NCI-H226 (cell line): ENCODE data around the gene PPFIBP2.
A peak's percentile ranks its signal among the peaks of the same experiment; 100 is the strongest.

Experiments used
- DNase-seq: peaks from one replicate; pipeline ENCODE4 v3.0.0-alpha.2; 2015

PPFIBP2 gene

GRCh38 chr11:7670641-7671040 lies 156.8 kb downstream of the PPFIBP2 start:
- DNase-seq, result no peak

- no peak for DNase-seq
These were observed 157.8 kb downstream of the PPFIBP2 start for GRCh38 chr11:7671347-7672215.

- DNase-seq, result no peak
These were observed 158.6 kb downstream of the PPFIBP2 start for GRCh38 chr11:7672276-7672959.

- no peak for DNase-seq
These were observed 159.3 kb downstream of the PPFIBP2 start, which contains the start of gene CYB5R2 for GRCh38 chr11:7672960-7673723. Gene CYB5R2, minus strand, starts transcription at chr11:7673500. Its CDS starts 675 bp downstream, at chr11:7672825.

- DNase-seq, result no peak
These were observed 160.1 kb downstream of the PPFIBP2 start for GRCh38 chr11:7673724-7674434.

- DNase-seq, result no peak
These were observed 161.8 kb downstream of the PPFIBP2 start for GRCh38 chr11:7675631-7676030.

- peak; percentile 61 for DNase-seq
These were observed 163.3 kb downstream of the PPFIBP2 start for GRCh38 chr11:7677071-7677470.

GRCh38 chr11:7677796-7678201 lies 164.0 kb downstream of the PPFIBP2 start:
- DNase-seq, result no peak

GRCh38 chr11:7683571-7683970 lies 169.8 kb downstream of the PPFIBP2 start:
- no peak for DNase-seq

- DNase-seq, result no peak
These were observed 173.0 kb downstream of the PPFIBP2 start for GRCh38 chr11:7686761-7687160.

- no peak for DNase-seq
These were observed 173.6 kb downstream of the PPFIBP2 start for GRCh38 chr11:7687386-7687785.

GRCh38 chr11:7688238-7688826 lies 174.5 kb downstream of the PPFIBP2 start:
- no peak for DNase-seq

- no peak for DNase-seq
These were observed 175.4 kb downstream of the PPFIBP2 start for GRCh38 chr11:7689239-7689638.

- DNase-seq, result no peak
These were observed 176.8 kb downstream of the PPFIBP2 start for GRCh38 chr11:7690648-7691047.

- peak; percentile 62 for DNase-seq
These were observed 178.1 kb downstream of the PPFIBP2 start for GRCh38 chr11:7691759-7692350.

GRCh38 chr11:7692426-7692825 lies 178.6 kb downstream of the PPFIBP2 start:
- DNase-seq, result no peak

GRCh38 chr11:7694235-7694634 lies 180.4 kb downstream of the PPFIBP2 start:
- DNase-seq, result no peak

GRCh38 chr11:7696424-7696823 lies 182.6 kb downstream of the PPFIBP2 start:
- DNase-seq, result no peak
